IPS-11a (cell line): ENCODE measurements around the gene SP3.

ENCODE experiments used
- H3K4me3 ChIP-seq: one replicate; pipeline ENCODE4 v1.5.1; 2013; ENCODE audit warnings: low read depth, low read length, control low read depth

SP3 gene

DNA sequence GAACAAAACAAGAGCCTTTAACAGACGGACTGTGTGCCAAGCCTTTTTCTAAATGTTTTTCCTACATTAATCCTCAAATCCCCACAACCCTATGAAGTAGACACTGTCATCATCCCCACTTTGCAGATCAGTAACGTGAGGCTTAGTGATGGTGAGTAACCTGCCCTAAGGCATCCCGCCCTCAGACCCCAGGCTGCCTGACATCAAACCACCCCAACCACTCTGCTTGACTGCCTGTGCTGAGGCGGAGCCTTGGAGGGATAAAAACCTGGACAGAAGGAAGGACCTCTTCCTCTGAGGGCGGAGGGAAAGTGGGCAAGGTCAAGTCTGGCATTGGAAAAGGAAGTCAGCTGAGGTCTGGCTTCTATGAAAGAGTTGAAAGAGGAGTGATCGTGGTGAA, 104.6 kb downstream of the SP3 start:
- H3K4me3 ChIP-seq, result no peak overlapping the region

DNA sequence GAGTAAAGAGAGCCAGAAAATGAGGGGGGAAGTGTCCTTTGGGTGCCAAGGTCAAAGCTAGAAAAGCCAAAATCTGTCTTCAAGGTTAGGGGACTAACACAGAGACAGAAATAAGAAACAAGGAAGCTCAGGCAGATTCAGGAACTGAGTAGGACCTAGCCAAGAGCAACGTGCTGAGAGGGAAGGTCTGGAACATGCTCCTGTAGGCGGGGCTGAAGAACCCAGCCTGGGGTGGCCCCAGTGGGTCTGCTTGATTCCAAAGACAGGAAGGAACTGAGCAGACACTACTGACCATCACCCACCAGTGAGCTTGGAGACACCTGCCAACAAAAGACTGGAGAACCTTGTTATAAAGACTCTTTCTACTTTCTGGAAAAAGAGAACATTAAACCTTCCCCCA, 105.1 kb downstream of the SP3 start:
- no peak overlapping the region for H3K4me3 ChIP-seq

DNA sequence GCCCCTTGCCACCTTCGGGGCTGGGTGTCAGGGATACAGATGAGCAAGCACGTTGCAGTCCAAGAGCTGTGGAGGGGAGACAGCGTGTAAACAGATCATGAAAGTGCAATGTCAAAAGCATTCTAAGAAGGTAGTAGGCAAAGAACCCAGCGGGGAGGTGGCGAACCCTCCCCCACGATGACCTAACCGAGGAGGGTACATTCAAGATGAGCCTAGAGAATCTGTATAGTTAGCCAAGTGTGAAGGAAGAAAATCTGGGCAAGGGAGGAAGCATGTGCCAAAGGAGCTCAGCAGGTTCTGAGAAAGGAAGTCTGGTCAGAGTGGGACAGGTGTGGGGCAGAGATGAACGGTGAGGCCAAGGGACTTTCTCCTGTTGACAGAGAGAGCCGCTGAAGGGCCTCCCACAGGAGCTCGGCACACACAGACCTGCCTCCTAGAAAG, 106.9 kb downstream of the SP3 start:
- no peak overlapping the region for H3K4me3 ChIP-seq
